K562 (cell line): ENCODE results near the gene PSMB10. TPM values are rescaled to one million over a fixed set of nuclear protein-coding genes. Genes with fewer than 3 reads are reported as not detected.

Experiments
- ETV1 ChIP-seq: fragments of 450-650 bp; conservative IDR thresholded peaks from 2 replicates; pipeline ENCODE4 v1.6.1; 2016; ENCODE audit warnings: missing genetic modification characterization, control low read depth, low read depth, missing compliant biosample characterization
- ETV6 ChIP-seq, 3 experiments: fragments of 150-350 bp in 1 of 3; sonication (generic) in 1 of 3; formaldehyde crosslinking in 1 of 3; IDR thresholded peaks; 2 replicates each; pipeline versions ENCODE4 v1.6.1 to v1.8.0; 2014 to 2022; ENCODE audit warnings: borderline replicate concordance in 2 of 3, low read depth in 2 of 3, antibody characterized with exemption in 1 of 3, low read length in 1 of 3, mild to moderate bottlenecking in 1 of 3, missing genetic modification reagents in 1 of 3
- MYNN ChIP-seq, 2 experiments: sonication (generic); formaldehyde crosslinking in 1 of 2; IDR thresholded peaks; 2 replicates each; pipeline versions ENCODE4 v1.5.0 to v1.6.1; 2016 to 2020; ENCODE audit warnings: antibody characterized with exemption in 1 of 2, missing genetic modification reagents in 1 of 2
- POLR2B ChIP-seq: fragments of 450-650 bp; IDR thresholded peaks from 2 replicates; pipeline ENCODE4 v1.6.1; 2018; ENCODE audit warnings: low read depth; ENCODE audit not compliant: partially characterized antibody
- POLR3A ChIP-seq: IDR thresholded peaks from 2 replicates; pipeline ENCODE4 v1.6.1; 2011; ENCODE audit warnings: borderline replicate concordance, mild to moderate bottlenecking, moderate library complexity; ENCODE audit not compliant: insufficient read length, insufficient read depth; ENCODE audit errors: extremely low read depth
- SMARCA5 ChIP-seq: fragments of 450-650 bp; IDR thresholded peaks from 2 replicates; pipeline ENCODE4 v1.6.1; 2016
- SRSF1 ChIP-seq: fragments of 200-400 bp; formaldehyde crosslinking; IDR thresholded peaks from 2 replicates; pipeline ENCODE4 v1.6.1; 2017; ENCODE audit warnings: mild to moderate bottlenecking, low read depth, low read length, moderate library complexity
- SRSF9 ChIP-seq: fragments of 200-400 bp; formaldehyde crosslinking; IDR thresholded peaks from 2 replicates; pipeline ENCODE4 v1.6.1; 2017; ENCODE audit warnings: low read depth, low read length, borderline replicate concordance
- ZNF12 ChIP-seq: sonication (generic); formaldehyde crosslinking; IDR thresholded peaks from 2 replicates; pipeline ENCODE4 v1.4.0; 2020; ENCODE audit warnings: mild to moderate bottlenecking, missing genetic modification reagents
- polyA plus RNA-seq, 8 experiments: library from polyadenylated mRNA; depleted of rRNA in 4 of 8; stranded (reverse) in 5 of 8; unstranded in 3 of 8; fragments of >200 nt; fragmentation: Nextera tagmentation in 2 of 8; fragmentation: Illumina TruSeq in 1 of 8; extraction: Ambion mirVana in 2 of 8; extraction: Trizol in 1 of 8; gene quantifications; 2 replicates each; pipeline versions ENCODE4 v1.2.1 to v1.2.3, GENCODE V29; 2011 to 2014; ENCODE audit warnings: inconsistent platforms in 1 of 8, missing spikeins in 1 of 8
- total RNA-seq, 7 experiments: library from RNA; depleted of rRNA in 6 of 7; stranded (reverse); fragments of >200 nt in 6 of 7; fragmentation: Illumina TruSeq in 2 of 7; extraction: Trizol in 2 of 7; gene quantifications; 2 replicates each; pipeline versions ENCODE4 v1.2.1 to v1.2.3, GENCODE V29; 2011 to 2021; ENCODE audit warnings: low replicate concordance in 1 of 7
- TF ChIP-seq, protein P1 (sequence below): fragments of 450-650 bp; IDR thresholded peaks from 2 replicates; pipeline ENCODE4 v1.6.1; 2016; ENCODE audit warnings: mild to moderate bottlenecking, moderate library complexity
- TF ChIP-seq, protein P2 (sequence below): sonication (generic); formaldehyde crosslinking; IDR thresholded peaks from 2 replicates; pipeline ENCODE4 v1.8.1; 2023; ENCODE audit warnings: missing genetic modification reagents, mild to moderate bottlenecking, borderline replicate concordance

The PSMB10 gene
- total and polyA plus RNA-seq, 9 of the 15 experiments (the other 6 are each of a cell fraction or from before 2014, with no cell fraction given): 11.7 to 105 (median 51.0) TPM

DNA sequence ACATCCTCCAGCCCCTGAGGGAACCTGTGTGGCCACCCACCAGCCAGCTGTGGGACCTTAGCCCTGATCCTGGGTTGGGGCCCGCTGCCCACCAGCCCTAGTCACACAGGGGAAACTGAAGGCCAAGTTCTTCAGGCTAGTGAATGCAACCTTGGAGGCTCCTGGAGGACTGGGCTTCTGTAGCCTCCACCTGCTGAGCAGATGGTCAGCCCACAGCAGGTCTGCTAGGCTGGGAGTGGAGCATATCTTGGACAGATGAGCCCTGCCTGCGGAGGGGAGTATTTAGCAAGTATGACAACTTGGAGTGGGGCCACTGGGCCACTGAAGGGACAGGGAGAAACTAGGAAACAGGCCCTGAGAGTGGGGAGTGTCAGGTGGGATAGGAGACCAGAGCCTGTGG lies 39.6 kb upstream of the PSMB10 start (continued):
- TF ChIP-seq, protein P1, sequence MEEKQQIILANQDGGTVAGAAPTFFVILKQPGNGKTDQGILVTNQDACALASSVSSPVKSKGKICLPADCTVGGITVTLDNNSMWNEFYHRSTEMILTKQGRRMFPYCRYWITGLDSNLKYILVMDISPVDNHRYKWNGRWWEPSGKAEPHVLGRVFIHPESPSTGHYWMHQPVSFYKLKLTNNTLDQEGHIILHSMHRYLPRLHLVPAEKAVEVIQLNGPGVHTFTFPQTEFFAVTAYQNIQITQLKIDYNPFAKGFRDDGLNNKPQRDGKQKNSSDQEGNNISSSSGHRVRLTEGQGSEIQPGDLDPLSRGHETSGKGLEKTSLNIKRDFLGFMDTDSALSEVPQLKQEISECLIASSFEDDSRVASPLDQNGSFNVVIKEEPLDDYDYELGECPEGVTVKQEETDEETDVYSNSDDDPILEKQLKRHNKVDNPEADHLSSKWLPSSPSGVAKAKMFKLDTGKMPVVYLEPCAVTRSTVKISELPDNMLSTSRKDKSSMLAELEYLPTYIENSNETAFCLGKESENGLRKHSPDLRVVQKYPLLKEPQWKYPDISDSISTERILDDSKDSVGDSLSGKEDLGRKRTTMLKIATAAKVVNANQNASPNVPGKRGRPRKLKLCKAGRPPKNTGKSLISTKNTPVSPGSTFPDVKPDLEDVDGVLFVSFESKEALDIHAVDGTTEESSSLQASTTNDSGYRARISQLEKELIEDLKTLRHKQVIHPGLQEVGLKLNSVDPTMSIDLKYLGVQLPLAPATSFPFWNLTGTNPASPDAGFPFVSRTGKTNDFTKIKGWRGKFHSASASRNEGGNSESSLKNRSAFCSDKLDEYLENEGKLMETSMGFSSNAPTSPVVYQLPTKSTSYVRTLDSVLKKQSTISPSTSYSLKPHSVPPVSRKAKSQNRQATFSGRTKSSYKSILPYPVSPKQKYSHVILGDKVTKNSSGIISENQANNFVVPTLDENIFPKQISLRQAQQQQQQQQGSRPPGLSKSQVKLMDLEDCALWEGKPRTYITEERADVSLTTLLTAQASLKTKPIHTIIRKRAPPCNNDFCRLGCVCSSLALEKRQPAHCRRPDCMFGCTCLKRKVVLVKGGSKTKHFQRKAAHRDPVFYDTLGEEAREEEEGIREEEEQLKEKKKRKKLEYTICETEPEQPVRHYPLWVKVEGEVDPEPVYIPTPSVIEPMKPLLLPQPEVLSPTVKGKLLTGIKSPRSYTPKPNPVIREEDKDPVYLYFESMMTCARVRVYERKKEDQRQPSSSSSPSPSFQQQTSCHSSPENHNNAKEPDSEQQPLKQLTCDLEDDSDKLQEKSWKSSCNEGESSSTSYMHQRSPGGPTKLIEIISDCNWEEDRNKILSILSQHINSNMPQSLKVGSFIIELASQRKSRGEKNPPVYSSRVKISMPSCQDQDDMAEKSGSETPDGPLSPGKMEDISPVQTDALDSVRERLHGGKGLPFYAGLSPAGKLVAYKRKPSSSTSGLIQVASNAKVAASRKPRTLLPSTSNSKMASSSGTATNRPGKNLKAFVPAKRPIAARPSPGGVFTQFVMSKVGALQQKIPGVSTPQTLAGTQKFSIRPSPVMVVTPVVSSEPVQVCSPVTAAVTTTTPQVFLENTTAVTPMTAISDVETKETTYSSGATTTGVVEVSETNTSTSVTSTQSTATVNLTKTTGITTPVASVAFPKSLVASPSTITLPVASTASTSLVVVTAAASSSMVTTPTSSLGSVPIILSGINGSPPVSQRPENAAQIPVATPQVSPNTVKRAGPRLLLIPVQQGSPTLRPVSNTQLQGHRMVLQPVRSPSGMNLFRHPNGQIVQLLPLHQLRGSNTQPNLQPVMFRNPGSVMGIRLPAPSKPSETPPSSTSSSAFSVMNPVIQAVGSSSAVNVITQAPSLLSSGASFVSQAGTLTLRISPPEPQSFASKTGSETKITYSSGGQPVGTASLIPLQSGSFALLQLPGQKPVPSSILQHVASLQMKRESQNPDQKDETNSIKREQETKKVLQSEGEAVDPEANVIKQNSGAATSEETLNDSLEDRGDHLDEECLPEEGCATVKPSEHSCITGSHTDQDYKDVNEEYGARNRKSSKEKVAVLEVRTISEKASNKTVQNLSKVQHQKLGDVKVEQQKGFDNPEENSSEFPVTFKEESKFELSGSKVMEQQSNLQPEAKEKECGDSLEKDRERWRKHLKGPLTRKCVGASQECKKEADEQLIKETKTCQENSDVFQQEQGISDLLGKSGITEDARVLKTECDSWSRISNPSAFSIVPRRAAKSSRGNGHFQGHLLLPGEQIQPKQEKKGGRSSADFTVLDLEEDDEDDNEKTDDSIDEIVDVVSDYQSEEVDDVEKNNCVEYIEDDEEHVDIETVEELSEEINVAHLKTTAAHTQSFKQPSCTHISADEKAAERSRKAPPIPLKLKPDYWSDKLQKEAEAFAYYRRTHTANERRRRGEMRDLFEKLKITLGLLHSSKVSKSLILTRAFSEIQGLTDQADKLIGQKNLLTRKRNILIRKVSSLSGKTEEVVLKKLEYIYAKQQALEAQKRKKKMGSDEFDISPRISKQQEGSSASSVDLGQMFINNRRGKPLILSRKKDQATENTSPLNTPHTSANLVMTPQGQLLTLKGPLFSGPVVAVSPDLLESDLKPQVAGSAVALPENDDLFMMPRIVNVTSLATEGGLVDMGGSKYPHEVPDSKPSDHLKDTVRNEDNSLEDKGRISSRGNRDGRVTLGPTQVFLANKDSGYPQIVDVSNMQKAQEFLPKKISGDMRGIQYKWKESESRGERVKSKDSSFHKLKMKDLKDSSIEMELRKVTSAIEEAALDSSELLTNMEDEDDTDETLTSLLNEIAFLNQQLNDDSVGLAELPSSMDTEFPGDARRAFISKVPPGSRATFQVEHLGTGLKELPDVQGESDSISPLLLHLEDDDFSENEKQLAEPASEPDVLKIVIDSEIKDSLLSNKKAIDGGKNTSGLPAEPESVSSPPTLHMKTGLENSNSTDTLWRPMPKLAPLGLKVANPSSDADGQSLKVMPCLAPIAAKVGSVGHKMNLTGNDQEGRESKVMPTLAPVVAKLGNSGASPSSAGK: peak; percentile 31; the same call in 1 of the 2 replicates
- TF ChIP-seq ETV1 (tag) (no peak), SRSF9 (no peak), MYNN (IDR thresholded peaks at IDR 0.05) (no peak), MYNN (CRISPR knock-in tag; IDR thresholded peaks at IDR 0.05) (no peak), SMARCA5 (no peak), SRSF1 (no peak), POLR3A (no peak), POLR2B (no peak), ZNF12 (CRISPR knock-in tag) (no peak), ETV6 (IDR thresholded peaks at IDR 0.05; ENCODE audit: borderline replicate concordance in 1 of 2, low read depth in 2 of 2, low read length in 1 of 2) (no peak), ETV6 (CRISPR knock-in tag; IDR thresholded peaks at IDR 0.05; ENCODE audit: borderline replicate concordance) (no peak)
- TF ChIP-seq, protein P2, sequence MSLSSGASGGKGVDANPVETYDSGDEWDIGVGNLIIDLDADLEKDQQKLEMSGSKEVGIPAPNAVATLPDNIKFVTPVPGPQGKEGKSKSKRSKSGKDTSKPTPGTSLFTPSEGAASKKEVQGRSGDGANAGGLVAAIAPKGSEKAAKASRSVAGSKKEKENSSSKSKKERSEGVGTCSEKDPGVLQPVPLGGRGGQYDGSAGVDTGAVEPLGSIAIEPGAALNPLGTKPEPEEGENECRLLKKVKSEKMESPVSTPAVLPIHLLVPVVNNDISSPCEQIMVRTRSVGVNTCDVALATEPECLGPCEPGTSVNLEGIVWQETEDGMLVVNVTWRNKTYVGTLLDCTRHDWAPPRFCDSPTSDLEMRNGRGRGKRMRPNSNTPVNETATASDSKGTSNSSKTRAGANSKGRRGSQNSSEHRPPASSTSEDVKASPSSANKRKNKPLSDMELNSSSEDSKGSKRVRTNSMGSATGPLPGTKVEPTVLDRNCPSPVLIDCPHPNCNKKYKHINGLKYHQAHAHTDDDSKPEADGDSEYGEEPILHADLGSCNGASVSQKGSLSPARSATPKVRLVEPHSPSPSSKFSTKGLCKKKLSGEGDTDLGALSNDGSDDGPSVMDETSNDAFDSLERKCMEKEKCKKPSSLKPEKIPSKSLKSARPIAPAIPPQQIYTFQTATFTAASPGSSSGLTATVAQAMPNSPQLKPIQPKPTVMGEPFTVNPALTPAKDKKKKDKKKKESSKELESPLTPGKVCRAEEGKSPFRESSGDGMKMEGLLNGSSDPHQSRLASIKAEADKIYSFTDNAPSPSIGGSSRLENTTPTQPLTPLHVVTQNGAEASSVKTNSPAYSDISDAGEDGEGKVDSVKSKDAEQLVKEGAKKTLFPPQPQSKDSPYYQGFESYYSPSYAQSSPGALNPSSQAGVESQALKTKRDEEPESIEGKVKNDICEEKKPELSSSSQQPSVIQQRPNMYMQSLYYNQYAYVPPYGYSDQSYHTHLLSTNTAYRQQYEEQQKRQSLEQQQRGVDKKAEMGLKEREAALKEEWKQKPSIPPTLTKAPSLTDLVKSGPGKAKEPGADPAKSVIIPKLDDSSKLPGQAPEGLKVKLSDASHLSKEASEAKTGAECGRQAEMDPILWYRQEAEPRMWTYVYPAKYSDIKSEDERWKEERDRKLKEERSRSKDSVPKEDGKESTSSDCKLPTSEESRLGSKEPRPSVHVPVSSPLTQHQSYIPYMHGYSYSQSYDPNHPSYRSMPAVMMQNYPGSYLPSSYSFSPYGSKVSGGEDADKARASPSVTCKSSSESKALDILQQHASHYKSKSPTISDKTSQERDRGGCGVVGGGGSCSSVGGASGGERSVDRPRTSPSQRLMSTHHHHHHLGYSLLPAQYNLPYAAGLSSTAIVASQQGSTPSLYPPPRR (CRISPR knock-in tag): 0 out of 2 replicates have a peak, but pooled peaks have one; percentile 52
